ENCODE data around the gene GAL3ST3. TPM values are rescaled to one million over a fixed set of nuclear protein-coding genes. Genes with fewer than 3 reads are reported as not detected.
"Not testable (repeated sequence)": the region's sequence is repeated elsewhere in the genome, so short reads cannot be mapped to it uniquely, and the experiment has no call there.

GAL3ST3 gene
- total RNA-seq, 4 donors from 2014 or later, result not detected

GRCh38 chr11:66011239-66011784 is 37.6 kb downstream of the GAL3ST3 start:
- Histone ChIP-seq H3K4me1 (peaks cover 33% of the 10 kb centered on the region), H3K27me3 (peaks cover 21% of the 10 kb centered on the region), H3K36me3 (peaks cover 3% of the 10 kb centered on the region), H3K4me3 (peak overlapping the region; percentile 27), H3K27ac (no peak overlapping the region), H3K9me3 (no peaks in the 10 kb centered on the region)
- TF ChIP-seq POLR2AphosphoS5 (IDR thresholded peaks at IDR 0.05) (no peak), POLR2A (IDR thresholded peaks at IDR 0.05) (no peak), EP300 (IDR thresholded peaks at IDR 0.05) (no peak), CTCF (IDR thresholded peaks at IDR 0.05) (no peak)
- 37% methylated on average over 13 of the region's 14 CpGs for WGBS
- DNase-seq (ENCODE audit: low spot score in 2 of 2), result no peak

DNA sequence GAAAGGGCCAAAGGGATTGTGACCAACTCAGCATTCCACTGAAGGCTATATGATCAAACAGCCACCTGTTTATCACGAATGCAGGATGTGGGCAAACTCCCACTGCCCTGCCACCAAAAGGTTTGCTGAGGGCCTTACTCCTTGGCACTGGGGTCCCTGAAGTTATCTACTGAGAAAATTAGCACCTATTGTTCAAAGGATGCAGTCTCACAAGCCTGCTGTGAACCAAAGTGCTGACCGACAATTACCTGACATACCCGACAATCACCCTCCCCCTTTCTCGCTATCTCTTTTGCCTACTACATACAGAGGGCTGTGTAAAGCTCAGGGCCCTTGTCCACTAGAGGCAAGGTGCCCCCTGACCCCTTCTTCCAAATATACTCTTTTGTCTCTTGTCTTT is 38.9 kb downstream of the GAL3ST3 start:
- H3K36me3 ChIP-seq; DNase-seq (ENCODE audit: low spot score in 2 of 2); H3K4me3 ChIP-seq; H3K9me3 ChIP-seq; H3K27ac ChIP-seq: not testable (repeated sequence)
- Histone ChIP-seq H3K4me1 (peaks cover 33% of the 10 kb centered on the region), H3K27me3 (peaks cover 21% of the 10 kb centered on the region)
- WGBS, result 74% methylated on average over 4 of the region's 4 CpGs

- peak overlapping the region; percentile 60 for H3K27ac ChIP-seq
- TF ChIP-seq POLR2AphosphoS5 (IDR thresholded peaks at IDR 0.05) (no peak), CTCF (IDR thresholded peaks at IDR 0.05) (no peak), POLR2A (IDR thresholded peaks at IDR 0.05) (no peak), EP300 (IDR thresholded peaks at IDR 0.05) (no peak)
- peaks cover 12% of the 10 kb centered on the region for H3K36me3 ChIP-seq
- H3K4me1 ChIP-seq, result peaks cover 34% of the 10 kb centered on the region
- WGBS, result 42% methylated on average over 5 of the region's 10 CpGs
- H3K9me3 ChIP-seq, result no peaks in the 10 kb centered on the region
- H3K4me3 ChIP-seq, result no peak overlapping the region
- H3K27me3 ChIP-seq, result peaks cover 21% of the 10 kb centered on the region
- DNase-seq (ENCODE audit: low spot score in 2 of 2), result no peak
Measured at GRCh38 chr11:66008468-66009101, 40.4 kb downstream of the GAL3ST3 start.

GRCh38 chr11:66008095-66008467 is 40.9 kb downstream of the GAL3ST3 start:
- TF ChIP-seq POLR2A (IDR thresholded peaks at IDR 0.05) (no peak), POLR2AphosphoS5 (IDR thresholded peaks at IDR 0.05) (no peak), CTCF (IDR thresholded peaks at IDR 0.05) (no peak), EP300 (IDR thresholded peaks at IDR 0.05) (no peak)
- H3K4me1 ChIP-seq, result peaks cover 38% of the 10 kb centered on the region
- H3K27ac ChIP-seq, result no peak overlapping the region
- no peak for DNase-seq (ENCODE audit: low spot score in 2 of 2)
- 91% methylated on average over 2 of the region's 2 CpGs for WGBS
- no peak overlapping the region for H3K4me3 ChIP-seq
- peaks cover 18% of the 10 kb centered on the region for H3K27me3 ChIP-seq
- H3K9me3 ChIP-seq, result no peaks in the 10 kb centered on the region
- H3K36me3 ChIP-seq, result peaks cover 12% of the 10 kb centered on the region

GRCh38 chr11:66007201-66007634 is 41.7 kb downstream of the GAL3ST3 start:
- Histone ChIP-seq H3K9me3 (no peaks in the 10 kb centered on the region), H3K27ac (no peak overlapping the region), H3K36me3 (peaks cover 12% of the 10 kb centered on the region), H3K4me3 (no peak overlapping the region), H3K4me1 (peaks cover 35% of the 10 kb centered on the region), H3K27me3 (peaks cover 10% of the 10 kb centered on the region)
- DNase-seq (ENCODE audit: low spot score in 2 of 2), result no peak
- TF ChIP-seq EP300 (IDR thresholded peaks at IDR 0.05) (no peak), CTCF (IDR thresholded peaks at IDR 0.05) (no peak), POLR2AphosphoS5 (IDR thresholded peaks at IDR 0.05) (no peak), POLR2A (IDR thresholded peaks at IDR 0.05) (no peak)
- 60% methylated on average over 3 of the region's 5 CpGs for WGBS

GRCh38 chr11:66006891-66007176 is 42.1 kb downstream of the GAL3ST3 start:
- WGBS, result no CpG with 5 or more reads among the region's 4 CpGs
- H3K9me3 ChIP-seq, result no peaks in the 10 kb centered on the region
- H3K36me3 ChIP-seq, result peaks cover 12% of the 10 kb centered on the region
- H3K4me3 ChIP-seq, result no peak overlapping the region
- TF ChIP-seq CTCF (IDR thresholded peaks at IDR 0.05) (no peak), EP300 (IDR thresholded peaks at IDR 0.05) (no peak)
- DNase-seq (ENCODE audit: low spot score in 2 of 2), result no peak
- no peak overlapping the region for H3K27ac ChIP-seq
- peaks cover 6% of the 10 kb centered on the region for H3K27me3 ChIP-seq
- H3K4me1 ChIP-seq, result peaks cover 31% of the 10 kb centered on the region
